HG03280 (cell line): ENCODE results near the gene POC1A.
A peak's percentile ranks its signal among the peaks of the same experiment; 100 is the strongest.

ENCODE experiments used
- ATAC-seq: cut with Tn5 transposase; IDR thresholded peaks from one replicate; pipeline ENCODE4 v1.9.1; 2021; ENCODE audit warnings: mild to moderate bottlenecking, moderate library complexity; ENCODE audit not compliant: unreplicated experiment

POC1A gene

DNA sequence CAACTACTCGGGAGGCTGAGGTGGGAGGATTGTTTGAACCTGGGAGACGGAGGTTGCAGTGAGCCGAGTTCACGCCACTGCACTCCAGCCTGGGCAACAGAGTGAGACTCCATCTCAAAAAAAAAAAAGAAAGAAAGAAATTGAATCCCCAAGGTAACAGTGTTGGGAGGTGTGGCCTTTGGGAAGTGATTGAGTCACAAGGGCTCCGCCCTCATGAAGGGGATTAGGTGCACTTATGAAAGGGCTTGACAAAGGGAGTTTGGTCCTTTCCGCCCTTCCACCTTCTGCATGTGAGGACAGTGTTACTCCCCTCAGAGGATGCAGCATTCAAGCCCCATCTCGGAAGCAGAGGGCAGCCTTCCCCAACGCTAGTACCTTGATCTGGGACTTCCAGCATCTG is 21.3 kb downstream of the POC1A start:
- no peak for ATAC-seq

- no peak for ATAC-seq
Measured at GRCh38 chr3:52132041-52132440, 22.2 kb downstream of the POC1A start.

DNA sequence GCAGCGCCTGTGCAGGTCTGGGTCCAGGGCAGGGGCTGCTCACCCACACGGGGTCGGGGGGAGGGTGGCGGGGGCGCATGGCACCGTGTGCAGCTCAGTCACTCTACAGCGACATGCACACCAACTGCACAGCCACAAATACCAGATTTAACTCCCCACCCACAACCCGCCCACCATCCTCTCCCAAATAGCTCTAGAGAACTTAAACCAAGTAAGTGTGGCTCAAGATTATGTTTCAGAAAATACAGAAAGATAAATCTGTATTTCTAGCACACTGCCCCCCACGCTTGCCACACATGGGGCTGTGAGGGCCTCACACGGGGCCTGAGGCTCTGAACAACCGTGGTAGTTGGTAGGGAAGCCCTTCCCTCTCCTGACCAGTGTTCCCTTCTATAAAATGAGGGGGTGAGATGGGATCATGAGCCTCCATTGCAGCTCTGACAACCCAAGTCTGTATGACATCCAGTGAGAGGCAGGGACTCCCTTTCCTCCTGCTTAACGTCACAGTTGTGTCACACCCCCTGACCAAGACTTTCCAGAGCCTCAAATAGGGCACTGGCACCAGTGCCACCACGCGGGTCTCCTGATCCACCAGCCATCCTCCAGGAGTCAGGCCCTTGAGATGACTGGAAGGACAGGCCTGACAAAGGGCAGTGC is 23.1 kb downstream of the POC1A start:
- ATAC-seq: no peak

- ATAC-seq: no peak
Measured at GRCh38 chr3:52128118-52128683, 26.0 kb downstream of the POC1A start.

DNA sequence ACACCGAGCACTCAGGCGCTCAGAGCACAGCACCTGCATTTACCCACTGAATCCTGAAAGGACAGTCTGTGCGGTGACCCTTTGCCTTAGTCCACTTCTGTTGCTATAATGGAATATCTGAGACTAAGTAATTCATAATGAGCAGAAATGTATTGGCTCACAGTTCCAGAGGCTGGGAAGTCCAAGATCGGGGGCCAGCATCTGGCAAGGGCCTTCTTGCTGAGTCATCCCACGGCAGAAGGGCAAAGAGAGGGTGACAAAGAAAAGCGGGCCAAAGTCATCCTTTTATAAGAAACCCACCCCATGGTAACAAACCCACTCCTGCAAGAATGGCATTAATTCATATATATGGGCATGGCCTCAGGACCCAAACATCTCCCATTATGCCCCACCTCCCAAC is 27.7 kb downstream of the POC1A start:
- ATAC-seq: no peak

GRCh38 chr3:52126036-52126435 is 28.2 kb downstream of the POC1A start:
- ATAC-seq: no peak

- ATAC-seq: no peak
Measured at GRCh38 chr3:52124766-52125165, 29.5 kb downstream of the POC1A start.

- no peak for ATAC-seq
Measured at GRCh38 chr3:52124126-52124525, 30.1 kb downstream of the POC1A start.

DNA sequence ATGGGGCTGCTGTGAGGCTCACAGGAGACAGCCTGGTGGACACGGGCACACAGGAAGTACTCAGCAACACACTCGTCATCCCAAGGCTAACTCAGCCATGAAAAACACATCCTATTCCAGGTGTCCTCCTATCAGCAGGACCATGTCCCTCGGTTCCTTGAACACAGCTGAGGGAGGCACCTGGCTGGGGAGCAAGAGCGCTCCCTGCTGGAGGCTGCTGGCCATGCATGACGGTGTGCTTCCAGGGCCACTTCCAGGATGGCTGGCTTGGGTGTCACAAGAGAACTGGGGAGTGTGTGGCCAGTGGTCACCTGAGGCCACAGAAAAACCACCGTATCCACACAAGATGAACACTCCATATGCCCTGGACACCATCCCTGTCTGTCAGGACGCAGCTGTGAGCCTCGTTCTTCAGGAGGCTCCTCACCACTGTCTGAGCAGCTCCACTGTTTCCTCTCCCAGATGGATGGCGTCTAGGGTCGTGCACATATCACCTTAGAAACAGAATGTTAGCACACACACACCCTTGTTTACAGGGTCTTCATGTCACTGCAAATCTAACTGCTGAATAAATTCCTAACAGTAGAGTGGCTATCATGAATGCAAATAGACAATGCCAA is 31.0 kb downstream of the POC1A start:
- ATAC-seq: peak; percentile 64

GRCh38 chr3:52122491-52122890 is 31.7 kb downstream of the POC1A start:
- no peak for ATAC-seq

DNA sequence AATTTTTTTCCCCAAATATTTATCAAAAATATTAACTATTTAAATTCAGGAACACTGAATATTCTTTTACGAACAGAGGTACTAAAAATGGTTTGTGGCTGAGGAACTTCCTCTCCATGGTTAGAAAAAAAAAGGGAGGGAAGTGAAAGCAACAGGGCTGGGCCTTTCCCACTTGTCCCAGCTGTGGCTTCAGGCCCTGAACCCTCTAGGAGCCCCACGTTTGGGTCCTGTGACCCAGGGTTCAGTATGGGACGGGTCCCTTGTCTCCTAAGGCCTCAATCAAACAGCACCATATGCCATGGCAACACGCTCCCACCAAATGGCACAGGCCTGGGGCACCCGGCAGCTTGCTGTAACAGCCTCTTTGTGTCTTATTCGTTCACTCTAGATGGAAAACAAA is 32.4 kb downstream of the POC1A start:
- ATAC-seq: no peak

DNA sequence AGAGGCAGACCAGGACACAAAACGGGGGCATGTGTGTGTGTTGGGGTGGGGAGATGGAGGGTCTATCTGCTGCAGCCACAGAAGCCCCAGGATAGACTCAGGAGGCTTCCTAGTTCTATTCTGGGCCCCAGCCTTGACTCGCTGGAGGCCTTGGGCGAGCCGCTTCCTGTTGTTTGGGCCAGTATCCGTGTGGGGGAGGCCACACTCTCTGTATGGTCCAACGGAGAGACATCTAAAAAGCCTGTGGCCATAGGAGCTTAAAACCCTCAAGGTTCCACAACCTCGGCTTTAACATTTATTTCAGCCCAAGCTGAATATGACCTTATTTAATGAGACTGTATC is 32.8 kb downstream of the POC1A start:
- ATAC-seq: no peak

DNA sequence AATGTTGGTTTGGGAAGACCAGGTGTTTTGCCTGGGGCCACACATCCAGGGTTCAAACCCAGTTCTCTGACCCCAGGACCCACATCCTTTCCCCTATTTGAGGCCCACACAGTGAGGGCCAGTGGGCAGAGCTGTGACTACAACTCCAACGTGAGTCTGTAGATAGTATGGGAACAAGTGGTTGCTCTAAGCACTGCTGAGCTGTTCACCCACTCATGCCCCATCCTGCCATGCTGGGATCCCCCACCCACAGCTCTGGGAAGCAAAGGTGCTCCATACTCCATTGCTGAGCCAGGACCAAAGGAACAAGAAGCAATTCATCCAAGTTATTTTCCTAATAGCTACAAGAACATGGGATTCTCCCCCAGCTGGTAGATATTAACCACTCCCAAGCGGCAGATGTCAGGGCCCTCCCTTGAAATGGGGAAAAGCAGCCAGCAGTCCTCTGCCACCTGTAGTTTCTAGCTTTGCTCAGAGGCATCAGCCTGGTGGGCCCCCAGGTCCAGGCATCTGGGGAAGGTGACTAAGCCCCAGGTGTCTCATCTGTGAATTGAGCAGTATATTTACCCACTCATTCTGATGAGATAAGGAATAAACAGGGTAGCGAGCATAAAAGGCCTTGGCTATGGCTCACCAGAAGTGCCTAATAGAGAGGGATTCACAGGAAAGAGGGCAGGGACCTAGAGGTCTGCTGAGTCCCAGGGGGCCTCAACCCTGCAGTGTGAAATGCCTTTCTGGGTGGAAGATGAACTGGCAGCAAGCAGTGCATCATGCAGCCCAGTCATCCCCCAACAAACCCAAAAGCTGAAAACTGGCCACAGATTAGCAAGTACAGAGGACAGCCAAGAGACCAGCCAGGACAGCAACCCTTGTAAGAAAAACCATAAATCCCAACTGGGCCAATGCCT is 33.4 kb downstream of the POC1A start:
- ATAC-seq: no peak

DNA sequence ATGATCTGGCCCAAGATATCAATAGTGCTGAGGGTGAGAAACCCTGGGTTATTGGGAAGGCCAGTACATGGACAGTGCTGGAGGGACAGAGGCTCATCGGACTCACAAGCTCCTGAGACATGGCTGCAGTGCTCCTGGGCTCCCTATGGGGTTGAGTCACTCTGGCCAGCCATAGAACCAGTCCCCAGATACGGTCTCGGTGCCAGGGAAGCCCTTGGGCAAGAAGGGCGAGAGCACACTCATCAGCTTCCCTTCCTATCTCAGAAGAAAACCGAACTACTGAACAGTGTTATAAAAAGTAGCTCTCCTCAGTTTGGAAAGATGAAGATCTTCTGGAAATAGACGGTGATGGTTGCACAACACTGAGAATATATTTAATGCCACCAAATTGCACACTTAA is 34.4 kb downstream of the POC1A start:
- no peak for ATAC-seq

- ATAC-seq: no peak
Measured at GRCh38 chr3:52119099-52119498, 35.1 kb downstream of the POC1A start.

GRCh38 chr3:52118156-52118875 is 35.9 kb downstream of the POC1A start:
- ATAC-seq: no peak

- ATAC-seq: no peak
Measured at GRCh38 chr3:52117537-52117936, 36.7 kb downstream of the POC1A start.

GRCh38 chr3:52112056-52112455 is 42.2 kb downstream of the POC1A start:
- ATAC-seq: no peak

- no peak for ATAC-seq
Measured at GRCh38 chr3:52110502-52110901, 43.7 kb downstream of the POC1A start.

DNA sequence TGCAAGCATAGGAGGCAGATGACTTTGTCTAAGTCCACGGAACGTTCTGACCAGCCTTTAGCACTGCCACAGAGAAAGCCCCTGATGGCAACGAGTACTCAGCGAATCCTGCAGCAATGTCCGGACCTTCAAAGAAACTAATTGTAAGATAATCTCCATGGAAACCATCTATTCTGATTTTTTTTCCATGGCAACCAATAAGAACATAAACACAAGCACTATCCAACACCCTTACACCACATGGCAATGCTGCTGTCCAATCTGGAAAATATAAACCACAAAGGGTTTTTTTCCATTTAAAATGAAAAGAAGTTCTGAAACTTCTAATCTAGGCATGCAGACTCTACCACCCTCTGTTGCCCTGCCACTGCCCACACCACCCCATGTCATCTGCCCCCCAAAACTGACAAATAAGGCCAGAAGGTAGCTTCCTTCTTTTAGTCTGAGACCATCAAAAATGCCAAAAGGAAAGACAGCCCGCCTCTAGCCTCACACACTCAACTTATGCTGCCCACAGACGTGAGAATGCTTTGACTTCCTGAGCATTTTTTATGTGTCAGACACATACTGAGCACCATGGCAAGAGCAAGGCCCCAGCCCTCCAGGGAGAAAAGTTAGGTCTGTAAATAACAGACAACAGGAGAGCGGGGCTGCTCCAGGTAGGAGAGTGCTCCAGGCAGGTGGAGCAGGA is 44.5 kb downstream of the POC1A start:
- ATAC-seq: no peak
